Gastrocnemius medialis (tissue), 4 donors: ENCODE measurements around the gene UBE2Q1.

Source experiments
- CTCF ChIP-seq, 5 experiments: fragments of 450-650 bp in 3 of 5; fragments of 200-600 bp in 2 of 5; sonication (generic) in 2 of 5; IDR thresholded peaks in 4 of 5; conservative IDR thresholded peaks in 1 of 5; 1 replicate in 4 of 5; 2 replicates in 1 of 5; pipeline ENCODE4 v1.5.1; 2016 to 2019; ENCODE audit warnings: antibody characterized with exemption in 5 of 5, mild to moderate bottlenecking in 3 of 5, moderate library complexity in 3 of 5
- POLR2A ChIP-seq, 2 donors: fragments of 450-650 bp; IDR thresholded peaks; one replicate each; pipeline ENCODE4 v1.6.1; 2017; ENCODE audit warnings: antibody characterized with exemption in 2 of 2, mild to moderate bottlenecking in 2 of 2, moderate library complexity in 2 of 2

DNA sequence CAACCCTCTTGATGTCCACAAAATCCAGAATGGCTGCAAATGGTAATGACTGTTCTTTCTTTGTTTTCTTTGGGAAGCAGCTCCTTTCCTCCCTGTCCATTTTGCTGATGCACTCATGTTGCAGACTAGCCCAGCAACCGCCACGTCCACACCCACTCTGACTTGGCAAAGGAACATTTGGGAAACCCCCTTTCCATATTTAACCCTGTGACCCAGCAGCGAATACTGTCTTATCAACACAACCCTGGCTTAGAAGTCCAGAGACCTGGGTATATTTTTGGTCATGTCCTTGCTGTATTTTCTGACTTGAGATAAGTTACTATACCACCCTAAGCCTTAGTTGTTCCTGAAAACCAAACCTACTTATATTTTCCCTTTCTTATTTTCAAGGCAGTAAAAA, 38.1 kb downstream of the UBE2Q1 start:
- TF ChIP-seq CTCF (IDR thresholded peaks at IDR 0.05 in 4 of 5, conservative IDR thresholded peaks at IDR 0.05 in 1 of 5): no peak
- TF ChIP-seq POLR2A (IDR thresholded peaks at IDR 0.05): no peak
